Activated CD4-positive, alpha-beta memory T cell treated with anti-CD3 and anti-CD28 coated beads, Interleukin-2, amount 10 ng/mL, durations not matched to agents 7 days and 5 days (primary cell): ENCODE data around the gene SLC25A19. TPM values are rescaled to one million over a fixed set of nuclear protein-coding genes. Genes with fewer than 3 reads are reported as not detected.

ENCODE experiments used
- CTCF ChIA-PET: fragments of 350-600 bp; sonication (Branson Sonifier 250); formaldehyde crosslinking; loops from one replicate; lab custom pipeline; 2021; ENCODE audit warnings: antibody characterized with exemption, inconsistent platforms; lab: Charles Lee
- POLR2A ChIA-PET: fragments of 350-600 bp; sonication (Branson Sonifier 250); formaldehyde crosslinking; loops from one replicate; lab custom pipeline; 2021; ENCODE audit warnings: antibody characterized with exemption; lab: Charles Lee
- DNase-seq: peaks from one replicate; pipeline ENCODE4 v3.0.0-alpha.2; 2020
- H3K27ac Mint-ChIP-seq: one replicate; pipeline ENCODE4 v1.8.0; 2021; ENCODE audit warnings: mild to moderate bottlenecking, mixed read lengths
- H3K27me3 Mint-ChIP-seq: one replicate; pipeline ENCODE4 v1.8.0; 2021; ENCODE audit warnings: mixed read lengths
- H3K36me3 Mint-ChIP-seq: one replicate; pipeline ENCODE4 v1.8.0; 2021; ENCODE audit warnings: low read depth, mixed read lengths
- H3K4me1 Mint-ChIP-seq: one replicate; pipeline ENCODE4 v1.8.0; 2021; ENCODE audit warnings: mixed read lengths
- H3K4me3 Mint-ChIP-seq: one replicate; pipeline ENCODE4 v1.8.0; 2021; ENCODE audit warnings: mild to moderate bottlenecking, mixed read lengths
- H3K9me3 Mint-ChIP-seq: one replicate; pipeline ENCODE4 v1.8.0; 2021; ENCODE audit warnings: mixed read lengths
- total RNA-seq, 2 experiments: library from RNA; stranded (reverse); gene quantifications; one replicate each; pipeline ENCODE4 v1.2.3, GENCODE V29; 2021

SLC25A19 gene
- total RNA-seq, 2 experiments from 2014 or later = 24.3 to 27.9 TPM

GRCh38 chr17:75238020-75238580, 51.1 kb downstream of the SLC25A19 start:
- peaks cover 74% of the 10 kb centered on the region for H3K36me3 Mint-ChIP-seq
- no peaks in the 10 kb centered on the region for H3K9me3 Mint-ChIP-seq
- DNase-seq = no peak
- H3K27me3 Mint-ChIP-seq = no peaks in the 10 kb centered on the region
- ChIA-PET POLR2A (interaction anchor here (1.4 to 8.8 kb wide), 2 partner anchors 10 to 23 kb away, joined by 3 to 96 read pairs; partner anchors contain the start of genes GGA3 and MRPS7), CTCF (interaction anchor here (0.5 to 1.9 kb wide), 8 partner anchors 22 to 276 kb away, joined by 3 to 6 read pairs (median 3); partner anchors contain the start of gene MIF4GD)
- H3K27ac Mint-ChIP-seq = no peak overlapping the region
- no peak overlapping the region for H3K4me3 Mint-ChIP-seq
- H3K4me1 Mint-ChIP-seq = peaks cover 35% of the 10 kb centered on the region

- H3K36me3 Mint-ChIP-seq = peaks cover 75% of the 10 kb centered on the region
- CTCF ChIA-PET = interaction anchor here (0.5 to 1.9 kb wide), 12 partner anchors 23 to 360 kb away, joined by 3 to 6 read pairs (median 3); partner anchors contain the start of genes GGA3, MIF4GD and MRPS7
- no peaks in the 10 kb centered on the region for H3K9me3 Mint-ChIP-seq
- DNase-seq = no peak
- POLR2A ChIA-PET = interaction anchor here (0.7 to 8.8 kb wide), 4 partner anchors 9 to 34 kb away, joined by 3 to 96 read pairs (median 4); partner anchors contain the start of genes GGA3, MIF4GD and MRPS7
- no peak overlapping the region for H3K27ac Mint-ChIP-seq
- peaks cover 27% of the 10 kb centered on the region for H3K4me1 Mint-ChIP-seq
- H3K4me3 Mint-ChIP-seq = no peak overlapping the region
- H3K27me3 Mint-ChIP-seq = no peaks in the 10 kb centered on the region
Observed at GRCh38 chr17:75237100-75238014, 51.9 kb downstream of the SLC25A19 start.

- no peak for DNase-seq
- Mint-ChIP-seq H3K27ac (no peak overlapping the region), H3K4me1 (no peaks in the 10 kb centered on the region), H3K36me3 (peaks cover 65% of the 10 kb centered on the region), H3K4me3 (no peak overlapping the region), H3K9me3 (no peaks in the 10 kb centered on the region), H3K27me3 (no peaks in the 10 kb centered on the region)
- CTCF ChIA-PET = no interaction called here
- POLR2A ChIA-PET = no interaction called here
Observed at GRCh38 chr17:75232786-75233185, 56.4 kb downstream of the SLC25A19 start.

GRCh38 chr17:75231741-75232464, 57.3 kb downstream of the SLC25A19 start:
- Mint-ChIP-seq H3K9me3 (no peaks in the 10 kb centered on the region), H3K27ac (no peak overlapping the region), H3K4me3 (no peak overlapping the region), H3K36me3 (peaks cover 66% of the 10 kb centered on the region), H3K4me1 (no peaks in the 10 kb centered on the region), H3K27me3 (no peaks in the 10 kb centered on the region)
- POLR2A ChIA-PET = interaction anchor here (0.6 to 1.7 kb wide), 2 partner anchors 10 to 18 kb away, joined by 3 to 6 read pairs; no protein-coding TSS in a partner anchor
- no peak for DNase-seq
- CTCF ChIA-PET = no interaction called here

- Mint-ChIP-seq H3K4me1 (no peaks in the 10 kb centered on the region), H3K36me3 (peaks cover 60% of the 10 kb centered on the region), H3K27ac (no peak overlapping the region), H3K4me3 (no peak overlapping the region), H3K9me3 (no peaks in the 10 kb centered on the region), H3K27me3 (no peaks in the 10 kb centered on the region)
- DNase-seq = no peak
- CTCF ChIA-PET = interaction anchor here (0.6 to 1.2 kb wide), 2 partner anchors 8 to 16 kb away, joined by 3 read pairs; no protein-coding TSS in a partner anchor
- POLR2A ChIA-PET = interaction anchor here (1.1 to 1.7 kb wide), 2 partner anchors 8 to 9 kb away, joined by 3 to 6 read pairs; no protein-coding TSS in a partner anchor
Observed at GRCh38 chr17:75231071-75231470, 58.2 kb downstream of the SLC25A19 start.

GRCh38 chr17:75228847-75229246, 60.4 kb downstream of the SLC25A19 start:
- no peak overlapping the region for H3K27ac Mint-ChIP-seq
- no peaks in the 10 kb centered on the region for H3K4me1 Mint-ChIP-seq
- CTCF ChIA-PET = interaction anchor here (0.7 to 2.4 kb wide), 3 partner anchors 11 to 115 kb away, joined by 3 to 7 read pairs (median 5); no protein-coding TSS in a partner anchor
- peaks cover 55% of the 10 kb centered on the region for H3K36me3 Mint-ChIP-seq
- H3K27me3 Mint-ChIP-seq = no peaks in the 10 kb centered on the region
- no peak for DNase-seq
- no peak overlapping the region for H3K4me3 Mint-ChIP-seq
- POLR2A ChIA-PET = interaction anchor here (0.9 to 2.2 kb wide), 4 partner anchors 11 to 48 kb away, joined by 3 to 9 read pairs (median 4); no protein-coding TSS in a partner anchor
- no peaks in the 10 kb centered on the region for H3K9me3 Mint-ChIP-seq

- Mint-ChIP-seq H3K36me3 (peaks cover 56% of the 10 kb centered on the region), H3K27me3 (no peaks in the 10 kb centered on the region), H3K4me3 (no peak overlapping the region), H3K4me1 (no peaks in the 10 kb centered on the region), H3K27ac (no peak overlapping the region), H3K9me3 (no peaks in the 10 kb centered on the region)
- CTCF ChIA-PET = interaction anchor here (2.1 to 2.4 kb wide), 2 partner anchors 11 to 114 kb away, joined by 5 to 7 read pairs; no protein-coding TSS in a partner anchor
- no peak for DNase-seq
- POLR2A ChIA-PET = interaction anchor here (0.9 to 2.2 kb wide), 3 partner anchors 9 to 13 kb away, joined by 3 to 9 read pairs (median 4); no protein-coding TSS in a partner anchor
Observed at GRCh38 chr17:75228305-75228704, 60.9 kb downstream of the SLC25A19 start.

GRCh38 chr17:75227729-75228128, 61.5 kb downstream of the SLC25A19 start:
- H3K27ac Mint-ChIP-seq = no peak overlapping the region

GRCh38 chr17:75225016-75225415, 64.2 kb downstream of the SLC25A19 start:
- Mint-ChIP-seq H3K4me3 (no peak overlapping the region), H3K9me3 (no peaks in the 10 kb centered on the region), H3K36me3 (peaks cover 41% of the 10 kb centered on the region), H3K4me1 (no peaks in the 10 kb centered on the region), H3K27ac (no peak overlapping the region), H3K27me3 (no peaks in the 10 kb centered on the region)
- ChIA-PET CTCF (interaction anchor here (0.8 to 3.0 kb wide), 2 partner anchors 14 to 15 kb away, joined by 3 to 13 read pairs; no protein-coding TSS in a partner anchor), POLR2A (interaction anchor here (1.2 kb wide), 1 partner anchor 36 kb away, joined by 4 read pairs; the partner anchor contains the start of genes GGA3 and MRPS7)
- no peak for DNase-seq

More at GRCh38 chr17:75227729-75228128, 61.5 kb downstream of the SLC25A19 start:
- no peaks in the 10 kb centered on the region for H3K9me3 Mint-ChIP-seq
- POLR2A ChIA-PET = interaction anchor here (0.9 kb wide), 1 partner anchor 10 kb away, joined by 3 read pairs; no protein-coding TSS in a partner anchor
- no peak overlapping the region for H3K4me3 Mint-ChIP-seq
- DNase-seq = no peak
- H3K4me1 Mint-ChIP-seq = no peaks in the 10 kb centered on the region
- peaks cover 54% of the 10 kb centered on the region for H3K36me3 Mint-ChIP-seq
- CTCF ChIA-PET = interaction anchor here (2.1 to 2.4 kb wide), 2 partner anchors 12 to 114 kb away, joined by 5 to 7 read pairs; no protein-coding TSS in a partner anchor
- no peaks in the 10 kb centered on the region for H3K27me3 Mint-ChIP-seq
